Glutamatergic neuron (in vitro differentiated cells): ENCODE measurements around the gene CACNA1C. TPM values are rescaled to one million over a fixed set of nuclear protein-coding genes. Genes with fewer than 3 reads are reported as not detected.

Experiments
- DNase-seq: peaks from one replicate; pipeline ENCODE4 v3.0.0; 2022
- H3K27ac Mint-ChIP-seq: one replicate; pipeline ENCODE4 v1.8.0; 2020; ENCODE audit warnings: mild to moderate bottlenecking, mixed read lengths, inconsistent platforms; ENCODE audit not compliant: unreplicated experiment
- H3K27me3 Mint-ChIP-seq: one replicate; pipeline ENCODE4 v1.8.0; 2020; ENCODE audit warnings: mild to moderate bottlenecking, moderate library complexity, mixed read lengths, inconsistent platforms; ENCODE audit not compliant: unreplicated experiment
- H3K36me3 Mint-ChIP-seq: one replicate; pipeline ENCODE4 v1.8.0; 2020; ENCODE audit warnings: mild to moderate bottlenecking, mixed read lengths, inconsistent platforms; ENCODE audit not compliant: unreplicated experiment
- H3K4me1 Mint-ChIP-seq: one replicate; pipeline ENCODE4 v1.8.0; 2020; ENCODE audit warnings: mild to moderate bottlenecking, low read depth, mixed read lengths, inconsistent platforms; ENCODE audit not compliant: unreplicated experiment
- H3K4me3 Mint-ChIP-seq: one replicate; pipeline ENCODE4 v1.8.0; 2020; ENCODE audit warnings: mild to moderate bottlenecking, mixed read lengths, inconsistent platforms; ENCODE audit not compliant: unreplicated experiment
- H3K9me3 Mint-ChIP-seq: one replicate; pipeline ENCODE4 v1.8.0; 2020; ENCODE audit warnings: mild to moderate bottlenecking, moderate library complexity, mixed read lengths, inconsistent platforms; ENCODE audit not compliant: unreplicated experiment
- total RNA-seq: library from RNA; stranded (reverse); fragmentation: NEBNext Ultra II Directional; extraction: Animal tissue kit (Norgen Biotek cat#: 25700); gene quantifications from one replicate; pipeline ENCODE4 v1.2.1, GENCODE V29; 2021; ENCODE audit not compliant: unreplicated experiment
- TF ChIP-seq, protein P1 (sequence below): fragments of 200-600 bp; sonication (generic); IDR thresholded peaks from one replicate; pipeline ENCODE4 v1.5.0; 2021; ENCODE audit not compliant: partially characterized antibody, unreplicated experiment

The CACNA1C gene
- total RNA-seq, 1 donor from 2014 or later, result 11.0 TPM

DNA sequence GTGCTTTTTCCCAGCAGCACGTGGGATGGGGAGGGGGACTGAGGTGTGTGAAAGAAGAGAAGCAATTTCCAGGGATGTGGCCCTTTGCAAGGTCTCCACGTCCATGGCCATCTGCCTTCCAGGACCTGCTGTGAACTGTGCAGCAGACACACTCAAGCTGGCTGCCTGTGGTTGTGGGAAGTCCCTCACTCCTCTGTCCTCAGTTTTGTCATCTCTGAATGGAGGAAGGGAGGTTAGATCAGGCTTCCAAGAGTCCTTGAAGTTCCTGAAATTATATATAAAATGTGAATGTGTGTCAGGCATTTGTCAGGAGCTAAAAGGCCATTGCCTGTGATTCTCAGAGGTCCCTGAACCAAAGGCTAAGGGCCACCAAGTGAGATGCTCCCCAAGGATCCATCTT lies 328.2 kb downstream of the CACNA1C start:
- H3K4me3 Mint-ChIP-seq, result no peak overlapping the region
- DNase-seq, result no peak
- H3K9me3 Mint-ChIP-seq, result no peaks in the 10 kb centered on the region
- no peak overlapping the region for H3K27ac Mint-ChIP-seq
- H3K27me3 Mint-ChIP-seq, result peaks cover 2% of the 10 kb centered on the region
- TF ChIP-seq, protein P1, sequence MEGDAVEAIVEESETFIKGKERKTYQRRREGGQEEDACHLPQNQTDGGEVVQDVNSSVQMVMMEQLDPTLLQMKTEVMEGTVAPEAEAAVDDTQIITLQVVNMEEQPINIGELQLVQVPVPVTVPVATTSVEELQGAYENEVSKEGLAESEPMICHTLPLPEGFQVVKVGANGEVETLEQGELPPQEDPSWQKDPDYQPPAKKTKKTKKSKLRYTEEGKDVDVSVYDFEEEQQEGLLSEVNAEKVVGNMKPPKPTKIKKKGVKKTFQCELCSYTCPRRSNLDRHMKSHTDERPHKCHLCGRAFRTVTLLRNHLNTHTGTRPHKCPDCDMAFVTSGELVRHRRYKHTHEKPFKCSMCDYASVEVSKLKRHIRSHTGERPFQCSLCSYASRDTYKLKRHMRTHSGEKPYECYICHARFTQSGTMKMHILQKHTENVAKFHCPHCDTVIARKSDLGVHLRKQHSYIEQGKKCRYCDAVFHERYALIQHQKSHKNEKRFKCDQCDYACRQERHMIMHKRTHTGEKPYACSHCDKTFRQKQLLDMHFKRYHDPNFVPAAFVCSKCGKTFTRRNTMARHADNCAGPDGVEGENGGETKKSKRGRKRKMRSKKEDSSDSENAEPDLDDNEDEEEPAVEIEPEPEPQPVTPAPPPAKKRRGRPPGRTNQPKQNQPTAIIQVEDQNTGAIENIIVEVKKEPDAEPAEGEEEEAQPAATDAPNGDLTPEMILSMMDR, result no peak
- peaks cover 36% of the 10 kb centered on the region for H3K4me1 Mint-ChIP-seq
- H3K36me3 Mint-ChIP-seq, result no peaks in the 10 kb centered on the region

- Mint-ChIP-seq H3K9me3 (no peaks in the 10 kb centered on the region), H3K27ac (no peak overlapping the region), H3K4me3 (no peak overlapping the region), H3K27me3 (peaks cover 2% of the 10 kb centered on the region), H3K4me1 (peaks cover 35% of the 10 kb centered on the region), H3K36me3 (no peaks in the 10 kb centered on the region)
- no peak for DNase-seq
- TF ChIP-seq, protein P1, result no peak
Measured at GRCh38 chr12:2382370-2383155, 329.8 kb downstream of the CACNA1C start.

- TF ChIP-seq, protein P1, result no peak
- Mint-ChIP-seq H3K27me3 (peaks cover 2% of the 10 kb centered on the region), H3K27ac (no peak overlapping the region), H3K9me3 (no peaks in the 10 kb centered on the region), H3K36me3 (no peaks in the 10 kb centered on the region), H3K4me1 (peaks cover 35% of the 10 kb centered on the region), H3K4me3 (no peak overlapping the region)
- no peak for DNase-seq
Measured at GRCh38 chr12:2383325-2384028, 330.7 kb downstream of the CACNA1C start.

GRCh38 chr12:2384029-2384386 lies 331.2 kb downstream of the CACNA1C start:
- Mint-ChIP-seq H3K27me3 (peaks cover 2% of the 10 kb centered on the region), H3K9me3 (no peaks in the 10 kb centered on the region), H3K4me3 (no peak overlapping the region), H3K27ac (no peak overlapping the region), H3K36me3 (no peaks in the 10 kb centered on the region), H3K4me1 (peaks cover 31% of the 10 kb centered on the region)
- no peak for DNase-seq
- TF ChIP-seq, protein P1, result no peak
